HG03520 (cell line): Measurements from ENCODE around the gene DENND1C.

Source experiments
- ATAC-seq: cut with Tn5 transposase; IDR thresholded peaks from one replicate; pipeline ENCODE4 v1.9.1; 2021; ENCODE audit warnings: mild to moderate bottlenecking, moderate library complexity; ENCODE audit not compliant: unreplicated experiment

The DENND1C gene

DNA sequence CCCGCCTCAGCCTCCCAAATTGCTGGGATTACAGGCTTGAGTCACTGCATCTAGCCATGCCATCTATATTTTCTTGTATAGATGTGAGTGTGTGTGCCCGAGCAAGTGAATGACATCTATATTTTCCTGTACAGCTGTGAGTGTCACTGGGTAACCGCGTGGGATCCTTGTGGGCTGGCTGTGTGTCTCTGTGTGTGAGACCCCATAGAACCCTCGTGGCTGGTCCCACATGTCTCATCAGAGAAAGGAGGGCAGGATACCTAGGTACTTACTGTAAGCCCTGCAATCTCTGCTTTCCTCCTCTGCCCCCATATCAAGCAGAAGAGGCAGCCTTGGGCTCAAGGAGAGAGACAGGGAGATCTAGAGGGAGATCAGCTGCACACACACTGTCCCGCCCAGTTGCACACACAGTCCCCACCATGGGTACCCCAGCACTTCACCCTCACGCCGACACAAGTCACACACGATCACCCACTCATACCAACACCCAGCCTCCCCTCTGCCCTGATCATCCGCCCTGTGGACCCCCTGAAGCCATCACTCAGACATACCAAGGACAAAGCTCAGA, 655 bp downstream of the DENND1C start:
- no peak for ATAC-seq

- no peak for ATAC-seq
These were observed 1.7 kb downstream of the DENND1C start for GRCh38 chr19:6479836-6480398.

- no peak for ATAC-seq
These were observed 2.8 kb downstream of the DENND1C start for GRCh38 chr19:6478815-6479214.

GRCh38 chr19:6476896-6477431, 4.6 kb downstream of the DENND1C start:
- no peak for ATAC-seq

GRCh38 chr19:6476155-6476895, 5.3 kb downstream of the DENND1C start:
- ATAC-seq, result no peak

- no peak for ATAC-seq
These were observed 6.1 kb downstream of the DENND1C start for GRCh38 chr19:6475321-6476108.

GRCh38 chr19:6473647-6474046, 7.9 kb downstream of the DENND1C start:
- ATAC-seq, result no peak

DNA sequence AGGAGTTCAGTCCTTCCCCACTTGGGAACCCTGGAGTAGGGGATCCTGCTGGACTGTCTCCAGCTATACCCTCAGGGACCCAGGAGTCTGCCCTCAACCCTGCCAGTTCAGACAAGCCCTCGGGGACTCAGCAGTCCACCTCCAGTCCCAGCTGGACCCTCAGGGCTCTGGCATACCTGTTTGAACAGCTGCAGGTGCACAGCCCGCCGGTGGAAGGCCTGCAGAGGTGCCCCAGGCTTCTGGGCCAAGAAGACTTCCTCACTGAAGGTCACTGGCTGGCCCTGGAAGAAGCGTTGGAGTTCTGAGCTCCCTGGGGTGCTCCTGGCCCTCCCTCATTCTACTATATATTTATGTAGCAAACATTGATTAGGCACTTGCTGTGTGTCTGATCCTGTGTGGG, 8.9 kb downstream of the DENND1C start:
- no peak for ATAC-seq

DNA sequence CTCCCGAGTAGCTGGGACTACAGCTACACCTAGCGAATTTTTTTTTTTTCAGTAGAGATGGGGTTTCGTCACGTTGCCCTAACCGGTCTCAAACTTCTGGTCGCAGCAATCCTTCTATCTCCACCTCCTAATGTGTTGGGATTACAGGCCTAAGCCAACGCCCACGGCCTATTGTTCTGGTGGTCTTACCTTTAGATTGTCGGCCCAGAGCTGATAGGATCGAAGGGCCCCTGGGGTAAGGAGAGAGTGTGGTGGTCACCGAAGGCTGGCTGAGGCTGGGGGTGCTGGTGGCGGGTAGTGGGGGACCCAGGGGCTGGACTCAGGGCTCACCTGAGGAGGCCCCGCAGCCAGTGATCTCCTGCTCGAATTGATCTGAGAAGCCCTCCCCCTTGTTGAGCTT, 10.5 kb downstream of the DENND1C start:
- no peak for ATAC-seq

DNA sequence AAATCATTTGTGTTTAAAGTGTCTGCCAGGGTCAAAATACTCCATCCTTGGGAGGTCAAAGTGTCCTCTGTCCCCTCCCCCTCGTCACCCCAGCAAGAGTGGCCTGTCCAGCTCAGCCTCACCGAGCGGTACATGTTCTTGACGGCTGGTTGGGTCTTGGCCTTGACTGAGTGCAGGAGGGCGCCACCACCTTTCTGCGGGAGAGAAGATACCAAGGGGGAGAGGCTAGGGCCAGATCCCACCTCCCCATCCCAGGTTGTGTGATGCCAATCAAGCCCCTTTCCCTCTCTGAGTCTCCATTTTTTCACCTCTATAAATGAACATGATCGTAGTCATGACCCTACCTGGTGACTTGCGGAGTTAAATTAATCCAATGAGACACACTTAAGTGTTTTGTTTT, 11.4 kb downstream of the DENND1C start:
- no peak for ATAC-seq

DNA sequence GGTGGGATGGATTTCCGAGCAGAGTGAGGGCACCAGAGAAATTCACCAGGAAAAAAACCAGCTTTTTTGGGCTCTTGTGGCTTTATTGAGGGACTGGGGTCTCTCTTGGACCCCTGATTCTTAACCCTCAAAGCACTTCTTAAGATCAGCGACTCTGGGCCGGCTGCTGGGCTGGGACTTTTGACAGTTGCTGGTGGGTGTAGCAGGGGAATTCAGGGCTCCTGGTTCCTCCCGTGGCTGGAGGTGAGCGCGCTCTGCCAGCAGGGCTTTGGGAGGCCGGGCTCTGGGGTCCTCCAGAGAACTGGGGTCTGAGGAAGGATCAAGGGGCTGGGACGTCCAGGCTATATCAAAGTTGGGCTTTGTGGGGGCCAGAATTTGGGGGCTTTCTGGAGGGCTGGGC, 14.2 kb downstream of the DENND1C start:
- no peak for ATAC-seq

GRCh38 chr19:6466526-6467248, 14.9 kb downstream of the DENND1C start:
- no peak for ATAC-seq

- ATAC-seq, result no peak
These were observed 15.9 kb downstream of the DENND1C start for GRCh38 chr19:6465663-6466062.

DNA sequence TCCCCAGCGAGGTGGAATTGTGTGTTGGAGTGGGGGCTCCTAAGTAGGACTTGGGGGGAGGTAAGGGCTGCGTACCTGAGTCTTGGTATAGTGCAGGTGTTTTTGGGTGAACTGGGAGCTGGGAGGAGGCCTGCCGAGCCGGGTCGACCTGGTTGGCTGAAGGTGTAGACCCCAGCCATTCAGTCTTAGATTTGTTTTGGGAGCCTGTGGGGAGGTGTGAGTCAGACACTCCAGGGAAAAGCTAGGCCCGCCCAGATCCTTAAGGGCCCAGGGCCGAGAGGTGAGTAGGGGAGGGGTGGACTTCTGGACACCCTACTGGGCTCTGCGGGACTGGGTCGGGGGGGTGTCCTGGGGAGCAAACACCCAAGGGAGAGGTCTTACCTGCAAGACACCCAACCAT, 16.6 kb downstream of the DENND1C start:
- ATAC-seq, result no peak

DNA sequence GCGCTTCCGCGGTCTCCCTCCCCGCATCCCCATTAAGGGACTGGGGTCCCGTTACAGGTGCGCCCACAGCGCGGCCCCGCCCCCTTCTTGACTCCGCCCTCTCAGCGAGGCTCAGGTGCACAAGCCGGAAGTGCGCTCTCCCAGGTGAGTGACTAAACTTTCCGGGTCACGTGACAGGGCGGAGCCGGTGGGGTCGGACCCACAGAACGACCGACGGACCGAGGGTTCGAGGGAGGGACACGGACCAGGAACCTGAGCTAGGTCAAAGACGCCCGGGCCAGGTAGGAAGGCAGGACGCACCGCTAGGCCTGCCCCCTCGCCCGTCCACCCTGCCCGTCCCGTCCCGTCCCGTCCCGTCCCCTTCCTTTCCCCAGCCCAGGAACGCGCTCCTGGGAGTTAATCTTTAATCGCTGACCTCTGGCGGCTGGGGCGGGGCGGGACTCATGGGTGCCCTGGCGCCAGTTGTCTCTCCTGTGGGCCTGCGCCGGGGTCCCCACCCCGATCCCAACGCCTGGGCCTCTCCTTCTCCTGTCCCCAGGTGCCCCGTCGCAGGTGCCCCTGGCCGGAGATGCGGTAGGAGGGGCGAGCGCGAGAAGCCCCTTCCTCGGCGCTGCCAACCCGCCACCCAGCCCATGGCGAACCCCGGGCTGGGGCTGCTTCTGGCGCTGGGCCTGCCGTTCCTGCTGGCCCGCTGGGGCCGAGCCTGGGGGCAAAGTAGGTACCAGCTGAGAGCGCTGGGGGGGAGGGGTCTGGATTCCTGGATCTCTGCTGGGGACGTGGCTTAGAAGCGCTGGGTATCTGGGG, 17.3 kb downstream of the DENND1C start, which contains the start of gene CRB3:
Gene CRB3 (plus strand): TSS at position 202 of the 804 bp plus-strand sequence. CDS start 431 bp downstream, at position 633.
- ATAC-seq, result no peak

- ATAC-seq, result peak; percentile 61
These were observed 21.3 kb downstream of the DENND1C start for GRCh38 chr19:6460099-6460884.

DNA sequence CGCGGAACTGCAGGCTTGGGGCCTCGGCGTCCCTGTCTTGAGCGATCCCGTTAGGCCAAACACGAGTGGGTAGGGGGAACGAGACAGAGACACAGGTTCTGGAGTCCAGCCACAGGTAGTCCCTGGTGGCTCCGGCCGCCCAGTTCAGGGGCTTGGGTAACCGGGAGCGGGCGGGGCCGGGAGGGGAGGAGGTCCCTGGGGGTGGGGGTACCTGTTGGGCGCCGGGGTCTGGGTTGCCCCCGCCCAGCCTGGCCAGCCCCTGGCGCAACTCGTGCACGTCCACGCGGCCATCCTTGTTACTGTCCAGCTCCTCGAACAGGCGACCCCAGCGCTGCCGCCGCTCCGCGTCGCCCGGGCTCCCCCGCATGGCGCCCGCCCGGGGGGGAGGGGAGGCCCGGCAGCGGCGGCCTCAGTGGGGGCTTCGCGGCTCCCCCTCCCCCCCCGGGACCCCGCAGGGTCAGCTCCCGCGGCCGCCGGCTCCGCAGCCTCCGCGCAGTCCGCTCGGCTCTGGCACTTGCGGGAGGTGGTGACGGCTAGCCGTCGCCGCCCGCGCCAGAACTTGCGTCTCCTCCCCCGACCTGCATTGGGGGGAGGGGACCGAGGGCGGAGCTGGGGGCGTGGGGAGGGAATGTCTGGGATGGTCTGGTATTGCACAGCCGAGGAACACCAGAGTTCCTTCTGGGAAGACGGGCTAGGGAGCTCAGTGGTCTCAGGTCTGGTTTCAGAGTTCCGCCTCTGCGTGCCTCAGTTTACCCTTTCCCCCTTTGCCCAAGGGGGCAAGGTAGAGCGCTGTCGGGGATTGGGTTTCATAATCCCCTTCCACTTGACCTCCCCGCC, 22.1 kb downstream of the DENND1C start, which contains the start of gene SLC25A23:
Gene SLC25A23 (minus strand): TSS at position 531 of the 837 bp plus-strand sequence. CDS start 164 bp downstream, at position 367.
- peak; percentile 10 for ATAC-seq

GRCh38 chr19:6458695-6459261, 22.8 kb downstream of the DENND1C start:
- no peak for ATAC-seq
